NCI-H1694 treated with DMSO at 0.1 percent for 48 hours (cell line): ENCODE results near the gene IL32.

Experiments
- DNase-seq: peaks from one replicate; lab custom pipeline; 2025; lab: John Stamatoyannopoulos, UW

Gene IL32

DNA sequence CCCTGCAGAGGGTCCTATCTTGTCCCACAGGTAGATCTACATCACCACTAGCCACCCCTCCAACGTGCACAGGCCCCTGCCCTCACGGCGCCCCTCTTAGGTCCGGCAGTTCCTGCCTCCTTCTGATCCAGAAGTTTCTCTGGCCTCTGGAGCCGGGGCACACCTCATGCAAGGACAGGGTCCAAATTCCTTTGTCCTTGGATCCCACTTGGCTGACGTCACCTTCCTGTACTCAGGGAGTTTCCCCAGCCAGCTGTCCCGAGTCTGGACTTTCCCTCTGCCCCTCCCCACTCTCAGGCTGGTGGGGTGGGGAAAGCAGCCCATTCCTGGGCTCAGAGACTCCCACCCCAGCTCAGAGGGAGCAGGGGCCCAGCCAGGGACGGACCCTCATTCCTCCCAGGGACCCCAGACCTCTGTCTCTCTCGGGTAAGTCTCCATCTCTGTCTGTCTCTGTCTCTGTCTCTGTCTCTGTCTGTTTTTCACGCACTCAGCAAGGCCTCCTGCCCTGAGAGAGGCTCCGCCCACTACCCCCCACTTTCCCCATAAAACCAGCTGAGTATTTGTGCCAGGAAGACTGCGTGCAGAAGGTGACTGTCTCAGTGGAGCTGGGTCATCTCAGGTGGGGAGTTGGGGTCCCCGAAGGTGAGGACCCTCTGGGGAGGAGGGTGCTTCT lies at the start of gene IL32:
TSS of gene IL32 (plus strand) at position 572 of the 673 bp plus-strand sequence. CDS start 172 bp downstream, outside the sequence.
- DNase-seq: no peak

DNA sequence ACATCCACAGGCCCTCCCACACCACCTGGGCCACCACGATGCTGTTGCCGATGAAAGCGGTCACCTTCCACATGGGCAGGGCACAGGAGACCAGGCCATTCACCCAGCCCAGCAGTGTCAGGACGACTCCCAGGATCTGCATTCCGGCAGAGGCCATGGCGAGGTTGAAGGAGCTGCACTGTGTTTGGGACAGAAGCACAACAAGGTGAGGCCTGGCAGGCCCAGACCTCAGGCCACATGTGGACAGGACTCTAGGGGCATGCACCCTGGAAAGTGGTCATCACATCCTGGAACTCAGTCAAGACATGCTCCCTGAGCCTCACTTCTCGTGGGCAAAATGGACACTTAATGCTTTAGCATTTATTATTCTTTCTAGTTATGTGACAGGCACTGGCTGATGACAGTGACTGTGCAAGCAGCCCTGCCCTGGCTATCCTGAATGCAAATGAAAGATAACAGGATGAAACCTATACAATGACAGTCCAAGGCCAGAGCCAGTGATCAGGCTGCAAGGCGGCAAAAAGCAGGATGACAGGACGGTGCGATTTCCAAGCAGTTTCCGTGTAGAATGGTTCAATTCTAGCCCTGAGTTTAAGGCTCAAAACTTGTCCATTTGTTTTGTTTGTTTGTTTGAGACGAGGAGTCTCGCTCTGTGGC lies 49.4 kb upstream of the IL32 start:
- no peak for DNase-seq

GRCh38 chr16:3017344-3017743 lies 48.1 kb upstream of the IL32 start:
- no peak for DNase-seq

DNA sequence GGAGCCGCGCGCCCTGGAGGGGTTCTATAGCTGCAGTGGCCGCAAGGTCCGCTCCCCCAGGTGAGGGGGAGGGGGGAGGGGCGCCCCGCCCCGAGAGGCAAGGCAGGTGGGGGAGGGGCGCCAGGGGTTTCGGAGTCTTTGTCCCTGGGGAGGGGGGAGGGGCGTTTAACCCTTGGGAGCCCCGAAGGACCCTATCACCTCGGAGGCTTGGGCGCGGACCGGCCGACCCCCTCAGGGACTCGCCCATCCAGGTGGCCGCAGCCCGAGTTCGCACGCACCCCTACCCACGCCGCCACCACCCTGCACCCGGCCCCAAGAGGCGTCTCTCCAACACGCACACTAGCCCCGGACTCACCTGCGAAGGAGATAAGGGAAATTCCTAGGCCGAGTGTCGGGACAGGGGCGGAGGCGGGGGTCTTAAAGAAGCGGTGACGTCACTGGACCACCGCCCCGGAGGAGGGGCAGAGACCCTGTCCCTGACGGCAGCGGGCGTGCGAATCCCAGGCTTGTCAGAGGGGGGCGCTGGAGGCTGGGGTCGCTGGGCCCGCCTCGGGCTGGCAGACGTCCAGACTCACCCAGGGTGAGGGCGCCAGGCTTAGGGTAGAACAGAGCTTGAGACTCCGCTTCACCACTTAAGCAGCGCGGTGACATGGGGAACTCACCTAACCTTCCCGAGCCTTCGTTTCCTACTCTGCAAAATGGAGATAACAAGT lies 47.5 kb upstream of the IL32 start, which contains the start of gene CLDN6:
TSS of gene CLDN6 (minus strand) at position 390 of the 713 bp plus-strand sequence. CDS start 2,162 bp downstream, outside the sequence.
- peak; percentile 21 for DNase-seq

GRCh38 chr16:3019594-3020246 lies 45.7 kb upstream of the IL32 start:
- no peak for DNase-seq

- peak; percentile 28 for DNase-seq
Observed at GRCh38 chr16:3020247-3020603, 45.2 kb upstream of the IL32 start, which contains the start of gene TNFRSF12A. Gene TNFRSF12A, plus strand, starts transcription at chr16:3020368. Its CDS starts 30 bp downstream, at chr16:3020398.

GRCh38 chr16:3020604-3021448 lies 44.6 kb upstream of the IL32 start:
- no peak for DNase-seq

DNA sequence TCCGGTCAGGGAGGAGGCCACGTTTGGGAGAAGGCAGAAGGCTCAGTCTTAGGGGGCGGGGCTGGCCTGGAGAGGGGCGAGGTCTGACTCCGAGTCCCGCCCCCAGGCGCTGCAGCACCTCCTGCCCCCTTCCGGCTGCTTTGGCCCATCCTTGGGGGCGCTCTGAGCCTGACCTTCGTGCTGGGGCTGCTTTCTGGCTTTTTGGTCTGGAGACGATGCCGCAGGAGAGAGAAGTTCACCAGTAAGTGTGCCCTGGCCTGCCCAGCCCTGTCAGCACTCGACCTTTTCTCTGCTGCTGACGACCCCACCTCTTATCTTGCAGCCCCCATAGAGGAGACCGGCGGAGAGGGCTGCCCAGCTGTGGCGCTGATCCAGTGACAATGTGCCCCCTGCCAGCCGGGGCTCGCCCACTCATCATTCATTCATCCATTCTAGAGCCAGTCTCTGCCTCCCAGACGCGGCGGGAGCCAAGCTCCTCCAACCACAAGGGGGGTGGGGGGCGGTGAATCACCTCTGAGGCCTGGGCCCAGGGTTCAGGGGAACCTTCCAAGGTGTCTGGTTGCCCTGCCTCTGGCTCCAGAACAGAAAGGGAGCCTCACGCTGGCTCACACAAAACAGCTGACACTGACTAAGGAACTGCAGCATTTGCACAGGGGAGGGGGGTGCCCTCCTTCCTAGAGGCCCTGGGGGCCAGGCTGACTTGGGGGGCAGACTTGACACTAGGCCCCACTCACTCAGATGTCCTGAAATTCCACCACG lies 43.8 kb upstream of the IL32 start:
- DNase-seq: no peak

DNA sequence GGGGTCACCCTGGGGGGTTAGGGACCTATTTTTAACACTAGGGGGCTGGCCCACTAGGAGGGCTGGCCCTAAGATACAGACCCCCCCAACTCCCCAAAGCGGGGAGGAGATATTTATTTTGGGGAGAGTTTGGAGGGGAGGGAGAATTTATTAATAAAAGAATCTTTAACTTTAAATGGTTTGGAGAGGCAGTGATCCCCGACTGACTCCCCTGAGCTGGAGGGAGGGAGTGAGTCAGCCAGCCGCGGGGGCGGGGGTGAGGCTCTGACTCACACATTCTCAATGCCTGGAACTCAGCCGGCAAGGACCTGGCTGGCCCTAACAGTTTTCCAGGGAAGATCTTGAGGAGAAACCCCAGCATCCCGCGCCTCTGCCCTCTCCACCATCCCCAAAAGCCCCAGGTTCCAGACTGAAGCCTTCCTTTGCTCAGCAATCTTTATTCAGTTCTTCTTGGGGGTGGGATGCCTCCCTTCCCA lies 43.2 kb upstream of the IL32 start:
- no peak for DNase-seq

DNA sequence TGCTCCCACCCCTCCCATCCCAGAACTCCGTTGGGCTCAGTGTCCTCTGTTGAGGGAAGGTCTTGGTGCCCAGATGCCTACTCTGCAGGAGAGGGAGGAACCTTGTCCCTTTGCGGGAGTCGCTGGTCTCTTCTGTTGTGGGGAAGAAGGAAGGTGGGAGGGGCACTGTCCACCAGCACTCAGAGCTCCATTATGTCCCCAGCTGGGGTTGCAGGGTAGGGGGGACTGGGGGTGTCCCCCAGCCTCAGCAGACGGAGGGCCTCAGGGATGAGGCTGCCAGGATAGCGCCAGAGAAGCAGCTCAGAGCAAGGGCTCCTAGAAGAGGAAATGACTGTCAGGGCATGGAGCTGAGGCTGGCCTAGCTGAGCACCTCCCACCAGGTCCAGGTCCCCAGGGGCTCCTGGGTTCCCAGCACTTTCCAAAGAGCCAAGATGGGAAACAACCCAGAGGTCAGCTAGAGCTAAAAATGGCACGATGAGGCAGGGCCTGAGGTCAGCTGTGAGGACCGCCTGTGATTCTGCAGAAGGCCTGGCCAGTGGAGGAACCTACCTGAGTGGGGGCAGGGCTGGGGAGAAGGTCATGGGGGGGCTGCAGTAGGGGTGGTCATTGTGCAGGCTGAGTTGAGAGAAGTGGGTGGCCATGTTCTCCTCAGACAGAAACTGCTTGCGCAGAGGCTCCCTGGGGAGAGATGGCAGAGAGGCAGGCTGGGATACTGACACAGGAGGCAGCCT lies 42.6 kb upstream of the IL32 start:
- no peak for DNase-seq

GRCh38 chr16:3023415-3023668 lies 42.1 kb upstream of the IL32 start:
- DNase-seq: peak; percentile 12

GRCh38 chr16:3023669-3024478 lies 41.6 kb upstream of the IL32 start, which contains the start of the genes HCFC1R1 and THOC6:
Gene HCFC1R1, minus strand, starts transcription at chr16:3023942. Its CDS starts 1 bp downstream, at chr16:3023941.
Gene THOC6, plus strand, starts transcription at chr16:3024035. Its CDS starts 292 bp downstream, at chr16:3024327.
- peak; percentile 89 for DNase-seq

- DNase-seq: no peak
Observed at GRCh38 chr16:3025032-3026002, 40.1 kb upstream of the IL32 start.

- DNase-seq: no peak
Observed at GRCh38 chr16:3026003-3026378, 39.4 kb upstream of the IL32 start.

- DNase-seq: no peak
Observed at GRCh38 chr16:3026609-3027488, 38.6 kb upstream of the IL32 start.

GRCh38 chr16:3027489-3027795 lies 38.0 kb upstream of the IL32 start:
- no peak for DNase-seq
